Measurements from ENCODE around the gene EPB41L1.

Gene EPB41L1

GRCh38 chr20:36252511-36252910 is 98.0 kb downstream of the EPB41L1 start:
- in situ Hi-C loops (cut with MboI; ENCODE audit: low sequenced_read_pairs), result no loop called here

- in situ Hi-C loops (cut with MboI; ENCODE audit: low sequenced_read_pairs), result no loop called here
These were observed 98.5 kb downstream of the EPB41L1 start for GRCh38 chr20:36253036-36253435.

GRCh38 chr20:36254076-36254475 is 99.5 kb downstream of the EPB41L1 start:
- in situ Hi-C loops (cut with MboI; ENCODE audit: low sequenced_read_pairs), result no loop called here

- in situ Hi-C loops (cut with MboI; ENCODE audit: low sequenced_read_pairs), result no loop called here
These were observed 100.9 kb downstream of the EPB41L1 start for GRCh38 chr20:36255445-36255844.

- in situ Hi-C loops (cut with MboI; ENCODE audit: low sequenced_read_pairs), result no loop called here
These were observed 104.9 kb downstream of the EPB41L1 start for GRCh38 chr20:36259177-36260061.

- in situ Hi-C loops (cut with MboI; ENCODE audit: low sequenced_read_pairs), result no loop called here
These were observed 105.8 kb downstream of the EPB41L1 start for GRCh38 chr20:36260316-36260715.

GRCh38 chr20:36261389-36262105 is 107.0 kb downstream of the EPB41L1 start:
- in situ Hi-C loops (cut with MboI; ENCODE audit: low sequenced_read_pairs), result no loop called here

- in situ Hi-C loops (cut with MboI; ENCODE audit: low sequenced_read_pairs), result no loop called here
These were observed 107.9 kb downstream of the EPB41L1 start for GRCh38 chr20:36262440-36262839.

GRCh38 chr20:36264426-36265246 is 110.1 kb downstream of the EPB41L1 start:
- in situ Hi-C loops (cut with MboI; ENCODE audit: low sequenced_read_pairs), result no loop called here

- in situ Hi-C loops (cut with MboI; ENCODE audit: low sequenced_read_pairs), result no loop called here
These were observed 111.6 kb downstream of the EPB41L1 start for GRCh38 chr20:36266189-36266588.

- in situ Hi-C loops (cut with MboI; ENCODE audit: low sequenced_read_pairs), result no loop called here
These were observed 113.3 kb downstream of the EPB41L1 start for GRCh38 chr20:36267605-36268381.

GRCh38 chr20:36268440-36269342 is 114.2 kb downstream of the EPB41L1 start:
- in situ Hi-C loops (cut with MboI; ENCODE audit: low sequenced_read_pairs), result no loop called here

- in situ Hi-C loops (cut with MboI; ENCODE audit: low sequenced_read_pairs), result no loop called here
These were observed 115.0 kb downstream of the EPB41L1 start for GRCh38 chr20:36269507-36269906.

- in situ Hi-C loops (cut with MboI; ENCODE audit: low sequenced_read_pairs), result no loop called here
These were observed 116.5 kb downstream of the EPB41L1 start for GRCh38 chr20:36270744-36271638.

GRCh38 chr20:36271639-36272546 is 117.4 kb downstream of the EPB41L1 start:
- in situ Hi-C loops (cut with MboI; ENCODE audit: low sequenced_read_pairs), result no loop called here

GRCh38 chr20:36272547-36273220 is 118.1 kb downstream of the EPB41L1 start:
- in situ Hi-C loops (cut with MboI; ENCODE audit: low sequenced_read_pairs), result no loop called here
